Activated T-cell treated with anti-CD3 and anti-CD28 coated beads for 1 hour (primary cell): ENCODE measurements around the gene TEFM.
"Not testable (repeated sequence)": the region's sequence is repeated elsewhere in the genome, so short reads cannot be mapped to it uniquely, and the experiment has no call there.

Experiments used
- DNase-seq: peaks from one replicate; pipeline ENCODE4 v3.0.0-alpha.2; 2020; ENCODE audit warnings: low read depth

Gene TEFM

DNA sequence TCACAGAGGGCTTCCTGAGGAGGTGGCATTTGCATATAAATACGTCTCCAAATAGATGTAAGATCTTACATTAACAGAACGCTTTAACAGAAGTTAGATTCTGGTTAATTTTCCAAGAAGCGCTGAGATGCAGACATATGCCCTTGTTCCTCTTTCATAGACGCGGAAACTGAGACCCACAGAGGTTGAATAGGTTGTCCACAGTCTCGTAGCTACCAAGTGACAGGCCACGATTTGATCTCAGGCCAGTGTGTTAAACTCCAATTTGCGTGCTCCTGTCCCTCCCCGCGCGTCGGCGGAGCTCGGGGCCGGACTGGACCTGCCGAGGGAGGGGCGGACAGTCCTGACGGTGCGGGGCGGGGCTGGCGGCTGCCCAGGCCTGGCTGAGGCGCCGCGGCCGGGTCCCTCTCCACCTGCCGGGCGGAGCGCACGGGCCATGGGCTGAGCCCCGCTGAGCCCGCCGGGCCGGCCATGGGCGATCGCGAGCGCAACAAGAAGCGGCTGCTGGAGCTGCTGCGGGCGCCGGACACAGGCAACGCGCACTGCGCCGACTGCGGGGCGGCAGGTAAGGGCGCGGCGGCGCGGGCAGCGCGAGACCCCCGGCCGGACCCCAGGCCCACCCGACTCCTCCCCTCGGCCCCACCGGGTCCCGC is 15.6 kb upstream of the TEFM start, which contains the start of gene ADAP2:
Gene ADAP2, plus strand, starts transcription at position 402 of the 653 bp plus-strand sequence. Its CDS starts 70 bp downstream, at position 472.
- no peak for DNase-seq

DNA sequence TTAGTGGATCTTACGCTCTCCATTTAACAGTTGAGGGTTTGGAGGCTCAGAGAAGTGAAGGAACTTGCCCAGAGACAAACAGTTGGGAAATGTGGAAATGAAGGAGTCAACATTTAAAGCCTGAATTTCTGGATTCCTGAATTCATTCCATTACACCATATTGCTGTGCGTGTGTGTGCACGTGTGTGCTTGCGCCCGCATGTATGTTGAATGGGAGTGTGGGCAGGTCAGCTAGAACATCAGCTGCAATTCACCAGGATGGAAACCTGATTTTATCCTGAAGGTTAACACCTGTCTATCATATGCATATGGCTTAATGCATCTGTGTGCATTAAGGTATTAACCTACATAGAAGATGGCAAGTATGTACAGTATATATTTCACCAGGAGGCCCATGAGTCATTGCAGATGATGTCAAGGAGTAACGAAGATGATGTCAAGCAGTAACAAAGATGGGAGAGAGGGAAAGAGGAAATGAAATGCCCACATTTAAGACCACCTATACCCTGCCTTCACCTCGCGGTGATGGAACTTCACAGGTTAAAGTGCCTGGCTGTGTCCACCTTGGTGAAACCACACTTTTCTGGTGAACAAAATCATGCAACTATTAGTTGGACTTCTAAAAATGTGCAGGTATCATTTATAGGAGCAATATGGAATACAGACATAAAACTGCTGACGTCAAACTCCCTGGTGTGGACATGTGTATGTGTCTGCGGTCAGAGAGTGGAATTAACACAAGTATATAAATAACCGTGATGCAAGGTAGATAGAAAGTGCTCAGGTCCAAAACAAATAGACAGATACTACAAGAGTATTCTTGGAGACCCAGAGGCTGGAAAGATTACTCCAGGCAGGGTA is 14.9 kb upstream of the TEFM start:
- no peak for DNase-seq

GRCh38 chr17:30920282-30920681 is 14.2 kb upstream of the TEFM start:
- DNase-seq: no peak

- no peak for DNase-seq
Measured at GRCh38 chr17:30917050-30917449, 11.0 kb upstream of the TEFM start.

DNA sequence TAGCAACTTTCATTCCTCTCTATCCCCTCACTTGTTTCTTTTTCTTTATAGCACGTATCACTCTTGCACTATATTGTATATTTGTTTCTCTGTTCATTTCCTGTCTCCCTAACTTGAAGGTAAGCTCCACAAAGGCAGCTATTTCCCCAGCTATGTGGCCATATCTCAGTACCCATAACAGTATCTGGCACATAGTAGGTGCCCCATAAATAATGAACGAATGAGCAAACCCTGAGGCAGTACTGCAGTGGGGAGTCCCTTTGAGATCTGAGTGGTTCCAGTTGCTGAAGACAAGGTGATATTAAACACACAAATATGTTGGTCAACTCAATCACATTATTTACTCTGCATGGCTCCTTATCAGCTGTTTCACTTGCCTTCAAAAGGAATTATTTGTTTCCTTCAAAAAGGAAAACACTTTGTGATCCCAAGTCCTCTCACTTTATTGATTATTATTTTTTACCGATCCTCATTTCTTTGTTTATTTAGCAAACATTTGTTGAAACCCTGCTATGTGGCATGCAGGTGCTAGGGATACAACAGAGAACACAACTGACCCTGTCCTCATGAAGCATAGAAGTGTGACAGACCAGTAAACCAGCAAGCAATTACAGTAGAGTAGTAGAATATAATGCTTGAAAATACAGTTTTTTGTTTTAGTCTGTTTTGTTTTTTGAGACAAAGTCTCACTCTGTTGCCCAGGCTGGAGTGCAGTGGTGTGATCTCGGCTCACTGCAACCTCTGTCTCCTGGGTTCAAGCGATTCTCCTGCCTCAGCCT is 10.0 kb upstream of the TEFM start:
- DNase-seq: no peak

DNA sequence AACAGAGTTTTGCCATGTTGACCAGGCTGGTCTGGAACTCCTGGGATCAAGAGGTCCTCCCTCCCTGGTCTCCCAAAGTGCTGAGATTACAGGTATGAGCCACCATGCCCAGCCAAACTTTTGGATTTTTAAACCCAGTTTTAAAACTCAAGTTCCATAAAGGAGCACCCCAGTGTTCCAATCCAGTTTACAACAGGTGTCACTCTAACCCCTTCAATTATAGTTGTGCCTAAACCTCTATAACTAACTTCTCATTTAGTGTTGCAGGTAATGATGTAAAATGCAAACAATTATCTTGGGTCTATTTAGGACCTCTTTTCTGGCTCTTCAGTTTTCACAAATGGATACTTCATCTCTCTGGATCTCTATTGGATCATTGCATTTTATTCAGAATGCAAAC is 7.9 kb upstream of the TEFM start:
- no peak for DNase-seq

GRCh38 chr17:30910151-30910550 is 4.1 kb upstream of the TEFM start:
- DNase-seq: not testable (repeated sequence)

DNA sequence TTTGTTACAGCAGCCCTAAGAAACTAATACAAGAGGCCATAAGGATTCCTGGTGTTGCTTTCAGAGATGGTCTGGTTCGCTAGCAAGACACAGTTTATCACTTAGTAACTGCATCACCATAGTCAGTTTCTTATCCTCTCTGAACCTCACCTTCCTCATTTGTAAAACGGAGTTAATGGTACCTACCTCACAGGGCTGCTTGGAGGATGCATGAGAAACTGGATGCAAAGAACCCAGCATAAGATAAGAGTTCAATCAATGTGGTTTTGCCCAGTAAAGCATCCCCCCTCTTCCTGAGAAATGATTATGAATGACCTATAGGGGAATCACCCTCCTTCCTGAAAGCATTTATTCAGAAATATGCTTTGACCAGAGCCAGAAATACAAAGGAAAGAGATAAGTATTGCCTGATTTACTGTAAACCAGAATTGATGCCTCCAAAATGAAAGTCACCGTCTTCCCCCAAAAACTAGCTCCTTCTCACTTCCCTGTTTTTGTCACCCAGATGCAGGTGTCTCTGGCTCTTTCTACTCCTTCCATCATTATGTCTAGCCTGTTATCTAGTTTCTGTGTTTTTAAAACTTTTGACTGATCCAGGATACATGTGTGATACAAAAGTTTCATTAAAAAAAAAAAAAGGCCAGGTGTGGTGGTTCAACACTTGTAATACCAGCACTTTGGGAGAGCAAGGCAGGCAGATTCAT is 2.8 kb upstream of the TEFM start:
- DNase-seq: no peak

- DNase-seq: no peak
Measured at GRCh38 chr17:30905742-30906100, 317 bp downstream of the TEFM start.

DNA sequence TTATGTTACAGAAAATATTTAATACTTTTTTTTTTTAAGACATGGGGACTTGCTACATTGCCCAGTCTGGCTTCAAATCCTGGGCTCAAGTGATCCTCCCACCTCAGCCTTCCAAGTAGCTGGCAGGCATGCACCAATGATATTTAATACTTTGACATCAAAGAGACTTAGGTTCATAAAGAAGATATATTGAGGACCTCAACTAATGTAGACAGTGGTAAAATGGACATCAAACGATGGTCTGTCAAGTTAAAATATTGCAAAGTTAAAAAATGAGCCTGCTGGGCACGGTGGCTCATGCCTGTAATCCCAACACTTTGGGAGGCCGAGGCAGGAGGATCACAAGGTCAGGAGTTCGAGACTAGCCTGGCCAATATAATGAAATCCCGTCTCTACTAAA is 8.7 kb downstream of the TEFM start:
- DNase-seq: no peak

DNA sequence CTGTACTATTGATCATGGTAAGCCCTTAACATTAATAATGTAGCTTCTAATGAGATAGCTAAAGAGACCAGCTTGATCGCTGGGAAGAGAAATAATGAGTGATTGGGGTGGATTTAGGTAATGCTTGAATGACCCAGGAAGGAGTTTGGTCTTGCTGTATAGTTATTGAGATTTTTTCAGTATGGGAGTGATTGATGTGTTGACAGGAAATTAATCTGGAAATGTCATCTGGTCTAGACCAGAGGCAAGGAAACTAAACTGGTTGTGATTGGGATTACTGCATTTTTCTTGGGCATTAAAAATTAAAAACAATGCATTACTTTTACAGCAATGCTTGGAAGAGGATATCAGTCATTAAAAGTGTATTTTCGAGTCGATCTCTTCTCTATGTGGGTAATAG is 11.8 kb downstream of the TEFM start:
- no peak for DNase-seq

GRCh38 chr17:30886187-30886586 is 19.9 kb downstream of the TEFM start:
- no peak for DNase-seq

GRCh38 chr17:30869005-30869404 is 37.0 kb downstream of the TEFM start:
- DNase-seq: no peak

DNA sequence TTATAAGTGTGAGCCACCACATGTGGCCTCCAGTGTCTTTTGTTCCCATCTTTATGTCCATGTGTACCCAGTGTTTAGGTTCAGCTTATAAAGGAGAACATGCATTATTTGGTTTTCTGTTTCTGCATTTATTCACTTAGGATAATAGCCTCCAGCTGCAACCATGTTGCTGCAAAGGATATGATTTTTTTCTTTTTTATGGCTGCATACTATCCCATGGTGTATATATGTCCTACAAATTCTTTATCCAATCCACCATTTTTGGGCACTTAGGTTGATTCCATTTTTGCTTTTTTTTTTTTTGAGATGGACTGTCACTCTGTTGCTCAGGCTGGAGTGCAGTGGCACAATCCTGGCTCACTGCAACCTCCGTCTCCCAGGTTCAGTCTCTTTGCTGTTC is 41.4 kb downstream of the TEFM start:
- DNase-seq: no peak

GRCh38 chr17:30858556-30859250 is 47.3 kb downstream of the TEFM start:
- no peak for DNase-seq

DNA sequence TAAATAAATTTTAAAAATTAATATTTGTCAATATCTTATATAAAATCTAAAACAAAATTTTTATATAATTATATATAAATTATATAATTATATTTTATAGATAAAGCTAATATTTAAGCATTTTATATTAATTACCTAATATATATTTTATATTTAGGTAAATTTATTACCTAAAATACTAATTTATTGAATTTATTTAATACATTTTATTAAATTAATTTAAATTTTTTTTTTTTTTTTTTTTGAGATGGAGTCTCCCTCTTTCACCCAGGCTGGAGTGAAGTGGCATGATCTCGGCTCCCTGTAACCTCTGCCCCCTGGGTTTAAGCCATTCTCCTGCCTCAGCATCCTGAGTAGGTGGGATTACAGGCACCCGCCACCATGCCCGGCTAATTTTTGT is 51.9 kb downstream of the TEFM start:
- no peak for DNase-seq
